ENCODE data around the gene NDUFS5.
"Not testable (repeated sequence)": the region's sequence is repeated elsewhere in the genome, so short reads cannot be mapped to it uniquely, and the experiment has no call there.

- not testable (repeated sequence) for TF ChIP-seq ZFP30 (CRISPR knock-in tag; IDR thresholded peaks at IDR 0.05); ESRRG (CRISPR knock-in tag; IDR thresholded peaks at IDR 0.05); ZNF70 (CRISPR knock-in tag; IDR thresholded peaks at IDR 0.05); ISL1 (CRISPR knock-in tag; IDR thresholded peaks at IDR 0.05); BACH2 (CRISPR knock-in tag; IDR thresholded peaks at IDR 0.05; ENCODE audit: borderline replicate concordance); CSDC2 (CRISPR knock-in tag; IDR thresholded peaks at IDR 0.05); TSHZ2 (CRISPR knock-in tag; IDR thresholded peaks at IDR 0.05)
- TF ChIP-seq, protein P1, sequence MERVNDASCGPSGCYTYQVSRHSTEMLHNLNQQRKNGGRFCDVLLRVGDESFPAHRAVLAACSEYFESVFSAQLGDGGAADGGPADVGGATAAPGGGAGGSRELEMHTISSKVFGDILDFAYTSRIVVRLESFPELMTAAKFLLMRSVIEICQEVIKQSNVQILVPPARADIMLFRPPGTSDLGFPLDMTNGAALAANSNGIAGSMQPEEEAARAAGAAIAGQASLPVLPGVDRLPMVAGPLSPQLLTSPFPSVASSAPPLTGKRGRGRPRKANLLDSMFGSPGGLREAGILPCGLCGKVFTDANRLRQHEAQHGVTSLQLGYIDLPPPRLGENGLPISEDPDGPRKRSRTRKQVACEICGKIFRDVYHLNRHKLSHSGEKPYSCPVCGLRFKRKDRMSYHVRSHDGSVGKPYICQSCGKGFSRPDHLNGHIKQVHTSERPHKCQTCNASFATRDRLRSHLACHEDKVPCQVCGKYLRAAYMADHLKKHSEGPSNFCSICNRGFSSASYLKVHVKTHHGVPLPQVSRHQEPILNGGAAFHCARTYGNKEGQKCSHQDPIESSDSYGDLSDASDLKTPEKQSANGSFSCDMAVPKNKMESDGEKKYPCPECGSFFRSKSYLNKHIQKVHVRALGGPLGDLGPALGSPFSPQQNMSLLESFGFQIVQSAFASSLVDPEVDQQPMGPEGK (CRISPR knock-in tag; IDR thresholded peaks at IDR 0.05; ENCODE audit: borderline replicate concordance), result not testable (repeated sequence)
Measured at GRCh38 chr1:39055213-39055710, 29.1 kb downstream of the NDUFS5 start.

Data from SK-N-SH treated with all-trans-retinoic acid at 6 μM for 48 hours (cell line).